Keratinocyte (primary cell): ENCODE measurements around the gene GJA5.

Experiments used
- CTCF ChIP-seq, 3 experiments: IDR thresholded peaks in 1 of 3; conservative IDR thresholded peaks in 1 of 3; optimal IDR thresholded peaks in 1 of 3; 2 replicates in 2 of 3; 3 replicates in 1 of 3; pipeline versions ENCODE3 to v1.5.1; 2011; ENCODE audit warnings: low read length in 3 of 3, mild to moderate bottlenecking in 3 of 3, moderate library complexity in 2 of 3, control low read depth in 1 of 3, inconsistent platforms in 1 of 3; ENCODE audit not compliant: insufficient read depth in 2 of 3; ENCODE audit errors: extremely low read depth in 1 of 3
- EZH2 ChIP-seq: IDR thresholded peaks from one replicate; pipeline ENCODE4 v1.6.1; 2012; ENCODE audit warnings: inconsistent platforms, mild to moderate bottlenecking, low read length, moderate library complexity

GRCh38 chr1:147726168-147726567, 34.2 kb downstream of the GJA5 start:
- no peak for TF ChIP-seq CTCF (optimal IDR thresholded peaks at IDR 0.05 in 1 of 3, IDR thresholded peaks at IDR 0.05 in 1 of 3, conservative IDR thresholded peaks at IDR 0.05 in 1 of 3; ENCODE audit: extremely low read depth in 1 of 3, insufficient read depth in 2 of 3, low read length in 3 of 3)
- TF ChIP-seq EZH2 = no peak
